MCF 10A (cell line): ENCODE results near the gene SMIM17. TPM values are rescaled to one million over a fixed set of nuclear protein-coding genes. Genes with fewer than 3 reads are reported as not detected.

Source experiments
- BruUV-seq: library from RNA; stranded (reverse); fragments of 400-500 nt; replicated peaks from 2 replicates; lab custom pipeline; 2021; lab: Mats Ljungman, UMichigan
- CTCF ChIA-PET: fragments of 300-600 bp; sonication (Branson Sonifier 250); formaldehyde crosslinking; extraction: SDS; loops from one replicate; lab custom pipeline; 2021; ENCODE audit warnings: antibody characterized with exemption, inconsistent platforms; lab: Yijun Ruan, JAX
- POLR2A ChIA-PET: fragments of 300-600, 350-650 bp; sonication (Branson Sonifier 250); formaldehyde crosslinking; extraction: SDS; loops from one replicate; lab custom pipeline; 2020; ENCODE audit warnings: antibody characterized with exemption, inconsistent platforms; lab: Yijun Ruan, JAX
- DNase-seq: peaks from one replicate; pipeline ENCODE4 v3.0.0-alpha.2; 2018; ENCODE audit not compliant: unreplicated experiment
- H3K27ac Mint-ChIP-seq: one replicate; pipeline ENCODE4 v1.8.0; 2022; ENCODE audit warnings: mild to moderate bottlenecking, low read depth, mixed read lengths; ENCODE audit not compliant: unreplicated experiment
- H3K27me3 Mint-ChIP-seq: one replicate; pipeline ENCODE4 v1.8.0; 2022; ENCODE audit warnings: mixed read lengths; ENCODE audit not compliant: insufficient read depth, unreplicated experiment
- H3K36me3 Mint-ChIP-seq: one replicate; pipeline ENCODE4 v1.8.0; 2022; ENCODE audit warnings: mild to moderate bottlenecking, moderate library complexity, mixed read lengths; ENCODE audit not compliant: insufficient read depth, unreplicated experiment
- H3K4me1 Mint-ChIP-seq: one replicate; pipeline ENCODE4 v1.8.0; 2022; ENCODE audit warnings: mixed read lengths; ENCODE audit not compliant: insufficient read depth, unreplicated experiment
- H3K4me3 Mint-ChIP-seq: one replicate; pipeline ENCODE4 v1.8.0; 2022; ENCODE audit warnings: mild to moderate bottlenecking, moderate library complexity, mixed read lengths; ENCODE audit not compliant: unreplicated experiment
- H3K9me3 Mint-ChIP-seq: one replicate; pipeline ENCODE4 v1.8.0; 2022; ENCODE audit warnings: mixed read lengths; ENCODE audit not compliant: unreplicated experiment
- intact Hi-C: fragments of 100-400 bp; cut with micrococcal nuclease; formaldehyde crosslinking; loops from 2 replicates; pipeline ENCODE4 v1.14.1; 2022
- total RNA-seq: library from RNA; stranded (reverse); gene quantifications from 2 replicates; pipeline ENCODE4 v1.2.3, GENCODE V29; 2022
- TF ChIP-seq, protein P1 (sequence below): fragments of 200-600 bp; IDR thresholded peaks from one replicate; pipeline ENCODE4 v1.8.0; 2022; ENCODE audit warnings: antibody characterized with exemption, mild to moderate bottlenecking; ENCODE audit not compliant: unreplicated experiment

The SMIM17 gene
- total RNA-seq, 1 experiment from 2014 or later = not detected

DNA sequence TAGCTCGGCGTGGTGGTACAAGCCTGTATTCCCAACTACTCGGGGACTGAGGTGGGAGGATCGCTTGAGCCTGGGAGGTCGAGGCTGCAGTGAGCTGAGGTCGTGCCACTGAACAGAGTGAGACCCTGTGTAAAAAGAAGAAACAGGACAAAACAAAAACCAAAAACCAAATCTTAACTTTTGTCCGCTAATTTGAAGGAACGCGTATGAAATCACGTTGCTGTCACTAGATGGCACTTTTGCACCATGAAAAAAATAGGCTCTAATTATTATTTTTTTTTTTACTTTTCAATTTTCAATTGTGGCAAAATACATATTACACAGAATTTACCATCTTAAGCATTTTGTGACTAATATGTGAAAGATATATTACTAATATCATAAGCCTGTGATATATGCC lies 46.2 kb downstream of the SMIM17 start:
- H3K27me3 Mint-ChIP-seq = no peaks in the 10 kb centered on the region

DNA sequence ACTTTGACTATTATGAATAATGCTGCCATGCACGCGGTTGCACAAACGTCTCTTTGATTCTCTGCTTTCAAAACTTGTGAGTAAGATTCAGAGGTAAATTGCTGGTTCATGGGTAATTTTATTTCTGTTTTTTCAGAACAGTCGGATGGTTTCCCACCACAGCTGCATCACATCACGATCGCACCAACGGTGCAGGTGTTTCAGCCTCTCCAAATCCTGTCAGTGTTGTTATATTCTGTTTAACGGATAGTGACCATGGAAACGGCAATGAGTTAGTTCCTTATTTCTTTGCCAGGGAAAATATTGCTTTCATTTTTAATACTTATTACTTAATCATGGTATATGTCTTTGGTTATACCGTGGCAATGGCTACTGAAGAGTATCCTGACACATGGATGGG lies 47.7 kb downstream of the SMIM17 start:
- intact Hi-C loops = no loop called here
- POLR2A ChIA-PET = no interaction called here

More for the DNA sequence above, 46.2 kb downstream of the SMIM17 start:
- Mint-ChIP-seq H3K36me3 (no peaks in the 10 kb centered on the region), H3K4me3 (no peak overlapping the region), H3K4me1 (no peaks in the 10 kb centered on the region), H3K27ac (no peak overlapping the region), H3K9me3 (peaks cover 59% of the 10 kb centered on the region)
- CTCF ChIA-PET = interaction anchor here (0.7 kb wide), 1 partner anchor 1245 kb away, joined by 4 read pairs; no protein-coding TSS in a partner anchor
- POLR2A ChIA-PET = no interaction called here
- intact Hi-C loops = no loop called here
- TF ChIP-seq, protein P1, sequence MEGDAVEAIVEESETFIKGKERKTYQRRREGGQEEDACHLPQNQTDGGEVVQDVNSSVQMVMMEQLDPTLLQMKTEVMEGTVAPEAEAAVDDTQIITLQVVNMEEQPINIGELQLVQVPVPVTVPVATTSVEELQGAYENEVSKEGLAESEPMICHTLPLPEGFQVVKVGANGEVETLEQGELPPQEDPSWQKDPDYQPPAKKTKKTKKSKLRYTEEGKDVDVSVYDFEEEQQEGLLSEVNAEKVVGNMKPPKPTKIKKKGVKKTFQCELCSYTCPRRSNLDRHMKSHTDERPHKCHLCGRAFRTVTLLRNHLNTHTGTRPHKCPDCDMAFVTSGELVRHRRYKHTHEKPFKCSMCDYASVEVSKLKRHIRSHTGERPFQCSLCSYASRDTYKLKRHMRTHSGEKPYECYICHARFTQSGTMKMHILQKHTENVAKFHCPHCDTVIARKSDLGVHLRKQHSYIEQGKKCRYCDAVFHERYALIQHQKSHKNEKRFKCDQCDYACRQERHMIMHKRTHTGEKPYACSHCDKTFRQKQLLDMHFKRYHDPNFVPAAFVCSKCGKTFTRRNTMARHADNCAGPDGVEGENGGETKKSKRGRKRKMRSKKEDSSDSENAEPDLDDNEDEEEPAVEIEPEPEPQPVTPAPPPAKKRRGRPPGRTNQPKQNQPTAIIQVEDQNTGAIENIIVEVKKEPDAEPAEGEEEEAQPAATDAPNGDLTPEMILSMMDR = no peak
- DNase-seq = no peak
- no TSS peak for BruUV-seq

DNA sequence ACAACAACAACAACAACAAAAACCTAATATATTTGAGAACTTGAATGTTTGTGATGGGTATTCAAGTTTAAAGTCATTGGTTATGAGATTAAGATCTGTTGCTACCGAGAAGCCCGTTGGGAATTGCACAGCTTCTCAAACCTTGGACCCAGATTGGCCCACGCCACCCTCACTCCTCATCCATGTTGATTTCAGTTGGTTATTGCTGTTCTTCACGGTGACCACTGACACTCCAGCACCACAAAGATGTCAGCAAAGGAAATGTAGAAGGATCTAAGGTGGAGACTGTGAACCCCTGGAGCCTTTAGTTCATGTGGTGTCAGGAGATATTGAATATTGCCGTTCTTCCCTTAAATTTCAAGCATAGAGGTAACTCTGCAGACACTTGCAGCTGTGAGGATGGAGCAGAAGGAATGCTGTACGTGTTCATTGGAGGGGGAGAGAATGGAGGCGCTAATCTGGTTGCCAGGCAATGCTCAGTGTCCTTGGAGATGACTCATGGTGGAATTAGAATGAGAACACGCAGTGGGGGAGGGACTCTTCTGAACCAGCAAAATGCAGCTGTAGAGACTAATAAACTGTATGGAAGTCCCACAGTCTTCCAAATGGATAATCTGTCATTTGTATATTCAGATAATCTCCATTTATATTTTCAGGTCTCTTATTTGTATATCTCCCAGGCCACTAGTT lies 49.4 kb downstream of the SMIM17 start:
- CTCF ChIA-PET = no interaction called here
- TF ChIP-seq, protein P1 = no peak
- Mint-ChIP-seq H3K9me3 (peaks cover 32% of the 10 kb centered on the region), H3K27ac (no peak overlapping the region), H3K4me3 (no peak overlapping the region), H3K27me3 (no peaks in the 10 kb centered on the region), H3K4me1 (no peaks in the 10 kb centered on the region), H3K36me3 (no peaks in the 10 kb centered on the region)
- intact Hi-C loops = no loop called here
- POLR2A ChIA-PET = no interaction called here
- no peak for DNase-seq
- BruUV-seq = no TSS peak

More for the DNA sequence above, 47.7 kb downstream of the SMIM17 start:
- Mint-ChIP-seq H3K27me3 (no peaks in the 10 kb centered on the region), H3K9me3 (peaks cover 46% of the 10 kb centered on the region), H3K4me3 (no peak overlapping the region), H3K27ac (no peak overlapping the region), H3K36me3 (no peaks in the 10 kb centered on the region), H3K4me1 (no peaks in the 10 kb centered on the region)
- BruUV-seq = no TSS peak
- CTCF ChIA-PET = no interaction called here
- TF ChIP-seq, protein P1 = no peak
- no peak for DNase-seq

DNA sequence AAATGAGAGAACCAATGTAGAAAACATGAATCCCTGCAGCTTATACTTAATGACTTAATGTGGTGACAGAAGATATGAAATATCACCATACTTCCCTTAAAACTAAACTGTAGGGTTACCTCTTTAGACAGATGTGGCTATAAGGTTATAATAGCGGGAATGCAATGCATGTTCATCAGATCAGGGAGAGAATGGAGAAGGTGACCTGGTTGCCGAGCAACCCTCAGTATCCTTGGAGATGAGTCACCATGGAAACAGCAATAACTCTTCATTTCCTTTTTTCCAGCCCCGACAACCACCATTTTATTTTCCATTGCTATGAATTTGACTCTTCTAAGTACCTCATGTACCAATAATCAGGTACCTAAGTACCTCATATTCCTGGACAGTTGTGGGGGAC lies 56.6 kb downstream of the SMIM17 start:
- TF ChIP-seq, protein P1 = no peak
- Mint-ChIP-seq H3K4me3 (no peak overlapping the region), H3K27ac (no peak overlapping the region), H3K27me3 (no peaks in the 10 kb centered on the region), H3K36me3 (no peaks in the 10 kb centered on the region), H3K4me1 (no peaks in the 10 kb centered on the region), H3K9me3 (peaks cover 21% of the 10 kb centered on the region)
- ChIA-PET CTCF (no interaction called here), POLR2A (no interaction called here)
- no peak for DNase-seq
- BruUV-seq = no TSS peak
- intact Hi-C loops = no loop called here
